B cell (primary cell): ENCODE data around the gene ECT2L. TPM values are rescaled to one million over a fixed set of nuclear protein-coding genes. Genes with fewer than 3 reads are reported as not detected.

Experiments used
- ATAC-seq: fragments of 200-7000 bp; cut with Tn5 transposase; one replicate; pipeline ENCODE4 v1.10.0; 2021; ENCODE audit warnings: low read depth, mild to moderate bottlenecking, moderate number of reproducible peaks, moderate library complexity
- CTCF ChIA-PET: fragments of 350-600 bp; sonication (Branson Sonifier 250); formaldehyde crosslinking; loops from one replicate; lab custom pipeline; 2021; ENCODE audit warnings: antibody characterized with exemption, inconsistent platforms; lab: Charles Lee
- POLR2A ChIA-PET: fragments of 350-600 bp; sonication (Branson Sonifier 250); formaldehyde crosslinking; loops from one replicate; lab custom pipeline; 2021; ENCODE audit warnings: antibody characterized with exemption; lab: Charles Lee
- DNase-seq: peaks from one replicate; pipeline ENCODE4 v3.0.0; 2013
- H2AFZ ChIP-seq: 2 replicates; pipeline ENCODE4 v1.6.1; 2012; ENCODE audit warnings: mild to moderate bottlenecking, low read depth, low read length; ENCODE audit not compliant: insufficient read depth, poor library complexity, severe bottlenecking
- H3K27ac ChIP-seq, 2 donors: 1 replicate in 1 of 2; 2 replicates in 1 of 2; pipeline ENCODE4 v1.5.1; 2012 to 2013; ENCODE audit warnings: low read length in 2 of 2, mild to moderate bottlenecking in 2 of 2, moderate library complexity in 1 of 2
- H3K27me3 ChIP-seq, 4 experiments: fragments of 200-600 bp in 1 of 4; sonication (generic) in 1 of 4; replicated peaks in 1 of 4; 1 replicate in 2 of 4; 2 replicates in 2 of 4; pipeline versions ENCODE4 v1.6.1 to v1.7.0; 2013 to 2016; ENCODE audit warnings: low read length in 3 of 4, mild to moderate bottlenecking in 2 of 4, mixed read lengths in 1 of 4, moderate library complexity in 1 of 4; ENCODE audit not compliant: insufficient read depth in 4 of 4, control insufficient read depth in 3 of 4; ENCODE audit errors: control extremely low read depth in 1 of 4
- H3K36me3 ChIP-seq, 2 experiments: replicated peaks in 1 of 2; 1 replicate in 1 of 2; 2 replicates in 1 of 2; pipeline versions ENCODE4 v1.6.1 to v1.7.1; 2013; ENCODE audit warnings: low read length in 1 of 2; ENCODE audit not compliant: insufficient read depth in 2 of 2, control insufficient read depth in 1 of 2; ENCODE audit errors: control extremely low read depth in 1 of 2, extremely low read depth in 1 of 2
- H3K4me1 ChIP-seq, 2 donors: fragments of 200-600 bp in 1 of 2; sonication (generic) in 1 of 2; 1 replicate in 1 of 2; 2 replicates in 1 of 2; pipeline versions ENCODE4 v1.5.1 to v1.6.1; 2013 to 2017; ENCODE audit warnings: low read length in 2 of 2; ENCODE audit not compliant: control insufficient read depth in 2 of 2, insufficient read depth in 2 of 2
- H3K4me2 ChIP-seq: replicated peaks from 2 replicates; pipeline ENCODE3; 2012; ENCODE audit warnings: mild to moderate bottlenecking, low read depth, low read length; ENCODE audit not compliant: poor library complexity, severe bottlenecking
- H3K4me3 ChIP-seq, 5 experiments: fragments of 200-600 bp in 1 of 5; sonication (generic) in 1 of 5; 1 replicate in 3 of 5; 2 replicates in 2 of 5; pipeline versions ENCODE4 v1.5.1 to v1.7.0; 2011 to 2016; ENCODE audit warnings: low read length in 4 of 5, mild to moderate bottlenecking in 4 of 5, low read depth in 2 of 5, control low read depth in 1 of 5, moderate library complexity in 1 of 5; ENCODE audit not compliant: insufficient read depth in 1 of 5; ENCODE audit errors: control extremely low read depth in 1 of 5, extremely low read depth in 1 of 5
- H3K79me2 ChIP-seq: fragments of 200-600 bp; sonication (generic); one replicate; pipeline ENCODE4 v1.6.0; 2016; ENCODE audit warnings: low read length; ENCODE audit not compliant: control insufficient read depth, insufficient read depth
- H3K9ac ChIP-seq: fragments of 200-600 bp; sonication (generic); 2 replicates; pipeline ENCODE4 v1.6.1; 2017; ENCODE audit warnings: mild to moderate bottlenecking, low read length, moderate library complexity
- H3K9me3 ChIP-seq, 3 donors: one replicate each; pipeline versions ENCODE4 v1.6.1 to v1.7.1; 2013; ENCODE audit warnings: low read length in 2 of 3; ENCODE audit not compliant: control insufficient read depth in 2 of 3, insufficient read depth in 1 of 3; ENCODE audit errors: control extremely low read depth in 1 of 3
- H4K20me1 ChIP-seq: 2 replicates; pipeline ENCODE4 v1.6.0; 2012; ENCODE audit warnings: mild to moderate bottlenecking, low read length; ENCODE audit not compliant: insufficient read depth, control insufficient read depth, poor library complexity, severe bottlenecking
- H3K27ac Mint-ChIP-seq: one replicate; pipeline ENCODE4 v1.8.0; 2021; ENCODE audit warnings: mixed read lengths
- H3K27me3 Mint-ChIP-seq: one replicate; pipeline ENCODE4 v1.8.0; 2021; ENCODE audit warnings: mixed read lengths
- H3K4me1 Mint-ChIP-seq: one replicate; pipeline ENCODE4 v1.8.0; 2021; ENCODE audit warnings: mixed read lengths
- H3K4me3 Mint-ChIP-seq: one replicate; pipeline ENCODE4 v1.8.0; 2021; ENCODE audit warnings: mixed read lengths
- H3K9me3 Mint-ChIP-seq: one replicate; pipeline ENCODE4 v1.8.0; 2022; ENCODE audit warnings: mixed read lengths; ENCODE audit not compliant: insufficient read depth
- EZH2 ChIP-seq: IDR thresholded peaks from 2 replicates; pipeline ENCODE4 v1.6.1; 2012; ENCODE audit warnings: borderline replicate concordance, low read depth, mild to moderate bottlenecking, moderate library complexity, low read length; ENCODE audit not compliant: insufficient read depth, poor library complexity, severe bottlenecking
- WGBS: methylation state at CpG from one replicate; pipeline ENCODE4 v1.1.5; 2013; ENCODE audit warnings: missing lambda C conversion rate; ENCODE audit not compliant: insufficient coverage; 5-methylcytosine and 5-hydroxymethylcytosine counted together
- intact Hi-C: fragments of 100-400 bp; cut with micrococcal nuclease; formaldehyde crosslinking; loops from one replicate; pipeline ENCODE4 v1.10.0; 2022
- polyA plus RNA-seq: library from polyadenylated mRNA; depleted of rRNA; stranded (reverse); fragments of >200 nt; gene quantifications from 2 replicates; pipeline ENCODE4 v1.2.3, GENCODE V29; 2012
- total RNA-seq, 2 donors: library from RNA; stranded (reverse); fragments of 120-200 nt in 1 of 2; gene quantifications; 1 replicate in 1 of 2; 2 replicates in 1 of 2; pipeline versions ENCODE4 v1.2.3 to v1.2.4, GENCODE V29; 2013 to 2022
- TF ChIP-seq, protein P1 (sequence below): fragments of 200-600 bp; IDR thresholded peaks from one replicate; pipeline ENCODE4 v1.8.0; 2022; ENCODE audit warnings: antibody characterized with exemption, mild to moderate bottlenecking

The ECT2L gene
- total and polyA plus RNA-seq, 2 donors (not counting 1 experiment from before 2014, with no cell fraction given), result not detected

GRCh38 chr6:138948546-138949179, 152.8 kb downstream of the ECT2L start:
- Histone ChIP-seq H3K4me3 (no peak overlapping the region), H3K36me3 (peaks cover 0 to 12% of the 10 kb centered on the region in 2 experiments), H3K4me1 (peaks cover 3 to 4% of the 10 kb centered on the region in 2 donors), H2AFZ (no peak overlapping the region), H3K27me3 (no peaks in the 10 kb centered on the region), H4K20me1 (peaks cover 27% of the 10 kb centered on the region), H3K79me2 (peaks cover 28% of the 10 kb centered on the region), H3K27ac (no peak overlapping the region), H3K9ac (no peak overlapping the region), H3K9me3 (no peaks in the 10 kb centered on the region), H3K4me2 (no peak overlapping the region)
- intact Hi-C loops, result no loop called here
- CTCF ChIA-PET, result no interaction called here
- Mint-ChIP-seq H3K27me3 (no peaks in the 10 kb centered on the region), H3K27ac (no peak overlapping the region), H3K4me1 (peaks cover 18% of the 10 kb centered on the region), H3K4me3 (no peak overlapping the region), H3K9me3 (no peaks in the 10 kb centered on the region)
- POLR2A ChIA-PET, result no interaction called here
- ATAC-seq (no peak), DNase-seq (no peak)
- WGBS, result no CpG with 5 or more reads among the region's 1 CpG
- TF ChIP-seq EZH2, result no peak
- TF ChIP-seq, protein P1, sequence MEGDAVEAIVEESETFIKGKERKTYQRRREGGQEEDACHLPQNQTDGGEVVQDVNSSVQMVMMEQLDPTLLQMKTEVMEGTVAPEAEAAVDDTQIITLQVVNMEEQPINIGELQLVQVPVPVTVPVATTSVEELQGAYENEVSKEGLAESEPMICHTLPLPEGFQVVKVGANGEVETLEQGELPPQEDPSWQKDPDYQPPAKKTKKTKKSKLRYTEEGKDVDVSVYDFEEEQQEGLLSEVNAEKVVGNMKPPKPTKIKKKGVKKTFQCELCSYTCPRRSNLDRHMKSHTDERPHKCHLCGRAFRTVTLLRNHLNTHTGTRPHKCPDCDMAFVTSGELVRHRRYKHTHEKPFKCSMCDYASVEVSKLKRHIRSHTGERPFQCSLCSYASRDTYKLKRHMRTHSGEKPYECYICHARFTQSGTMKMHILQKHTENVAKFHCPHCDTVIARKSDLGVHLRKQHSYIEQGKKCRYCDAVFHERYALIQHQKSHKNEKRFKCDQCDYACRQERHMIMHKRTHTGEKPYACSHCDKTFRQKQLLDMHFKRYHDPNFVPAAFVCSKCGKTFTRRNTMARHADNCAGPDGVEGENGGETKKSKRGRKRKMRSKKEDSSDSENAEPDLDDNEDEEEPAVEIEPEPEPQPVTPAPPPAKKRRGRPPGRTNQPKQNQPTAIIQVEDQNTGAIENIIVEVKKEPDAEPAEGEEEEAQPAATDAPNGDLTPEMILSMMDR, result no peak

- Mint-ChIP-seq H3K4me3 (no peak overlapping the region), H3K4me1 (peaks cover 49% of the 10 kb centered on the region), H3K27me3 (no peaks in the 10 kb centered on the region), H3K9me3 (peaks cover 4% of the 10 kb centered on the region), H3K27ac (no peak overlapping the region)
- Histone ChIP-seq H3K4me1 (peaks cover 6 to 14% of the 10 kb centered on the region in 2 donors), H3K4me2 (no peak overlapping the region), H4K20me1 (peaks cover 46% of the 10 kb centered on the region), H3K9me3 (no peaks in the 10 kb centered on the region), H3K4me3 (no peak overlapping the region), H3K36me3 (no peaks in the 10 kb centered on the region), H2AFZ (no peak overlapping the region), H3K27ac (no peak overlapping the region), H3K9ac (no peak overlapping the region), H3K79me2 (peaks cover 70% of the 10 kb centered on the region), H3K27me3 (no peaks in the 10 kb centered on the region)
- WGBS, result no CpG with 5 or more reads among the region's 1 CpG
- CTCF ChIA-PET, result no interaction called here
- POLR2A ChIA-PET, result interaction anchor here (0.7 kb wide), 1 partner anchor 318 kb away, joined by 4 read pairs; no protein-coding TSS in a partner anchor
- no peak for TF ChIP-seq EZH2
- TF ChIP-seq, protein P1, result no peak
- peak; percentile 16 for DNase-seq
- intact Hi-C loops, result loop anchor here (5.0 kb wide), 1 partner anchor 34 kb away; the partner anchor contains the start of gene REPS1
- ATAC-seq, result peak; percentile 53
Measured at GRCh38 chr6:138953451-138953850, 157.6 kb downstream of the ECT2L start.
